Astrocyte of the cerebellum (primary cell): ENCODE data around the gene UBE3B.

ENCODE experiments used
- DNase-seq: peaks from one replicate; pipeline ENCODE4 v3.0.0-alpha.2; 2011; ENCODE audit warnings: low read depth
- H3K4me3 ChIP-seq: 2 replicates; pipeline ENCODE4 v1.5.1; 2011; ENCODE audit warnings: mild to moderate bottlenecking, low read depth, low read length, moderate library complexity
- CTCF ChIP-seq: IDR thresholded peaks from 2 replicates; pipeline ENCODE4 v1.5.1; 2012; ENCODE audit warnings: low read length, low read depth, moderate library complexity, mild to moderate bottlenecking; ENCODE audit errors: missing control alignments
- in situ Hi-C: cut with HindIII; loops from 2 replicates; pipeline ENCODE4 v1.10.0; 2017; ENCODE audit warnings: low sequenced_read_pairs

The UBE3B gene

GRCh38 chr12:109521831-109522230 lies 44.4 kb downstream of the UBE3B start:
- no peak overlapping the region for H3K4me3 ChIP-seq
- in situ Hi-C loops = no loop called here
- no peak for TF ChIP-seq CTCF
- DNase-seq = no peak

GRCh38 chr12:109523071-109523470 lies 45.6 kb downstream of the UBE3B start:
- in situ Hi-C loops = no loop called here
- TF ChIP-seq CTCF = no peak
- DNase-seq = no peak
- no peak overlapping the region for H3K4me3 ChIP-seq

GRCh38 chr12:109523504-109523903 lies 46.1 kb downstream of the UBE3B start:
- no peak overlapping the region for H3K4me3 ChIP-seq
- no peak for TF ChIP-seq CTCF
- DNase-seq = no peak
- in situ Hi-C loops = no loop called here

GRCh38 chr12:109524466-109525278 lies 47.2 kb downstream of the UBE3B start:
- in situ Hi-C loops = loop anchor here (25.0 kb wide), 1 partner anchor 263 kb away; no protein-coding TSS in a partner anchor
- TF ChIP-seq CTCF = no peak

GRCh38 chr12:109525279-109525585 lies 47.8 kb downstream of the UBE3B start:
- DNase-seq = no peak
- in situ Hi-C loops = loop anchor here (25.0 kb wide), 1 partner anchor 262 kb away; no protein-coding TSS in a partner anchor
- no peak overlapping the region for H3K4me3 ChIP-seq
- TF ChIP-seq CTCF = no peak

More at GRCh38 chr12:109524466-109525278, 47.2 kb downstream of the UBE3B start:
- DNase-seq = no peak
- H3K4me3 ChIP-seq = no peak overlapping the region

GRCh38 chr12:109527489-109528123 lies 50.2 kb downstream of the UBE3B start:
- no peak for TF ChIP-seq CTCF
- in situ Hi-C loops = loop anchor here (25.0 kb wide), 1 partner anchor 260 kb away; no protein-coding TSS in a partner anchor
- H3K4me3 ChIP-seq = no peak overlapping the region
- no peak for DNase-seq
